ENCODE measurements around the gene TTLL12. TPM values are rescaled to one million over a fixed set of nuclear protein-coding genes. Genes with fewer than 3 reads are reported as not detected.

TTLL12 gene
- total RNA-seq, 1 donor from 2014 or later, result 21.4 TPM

DNA sequence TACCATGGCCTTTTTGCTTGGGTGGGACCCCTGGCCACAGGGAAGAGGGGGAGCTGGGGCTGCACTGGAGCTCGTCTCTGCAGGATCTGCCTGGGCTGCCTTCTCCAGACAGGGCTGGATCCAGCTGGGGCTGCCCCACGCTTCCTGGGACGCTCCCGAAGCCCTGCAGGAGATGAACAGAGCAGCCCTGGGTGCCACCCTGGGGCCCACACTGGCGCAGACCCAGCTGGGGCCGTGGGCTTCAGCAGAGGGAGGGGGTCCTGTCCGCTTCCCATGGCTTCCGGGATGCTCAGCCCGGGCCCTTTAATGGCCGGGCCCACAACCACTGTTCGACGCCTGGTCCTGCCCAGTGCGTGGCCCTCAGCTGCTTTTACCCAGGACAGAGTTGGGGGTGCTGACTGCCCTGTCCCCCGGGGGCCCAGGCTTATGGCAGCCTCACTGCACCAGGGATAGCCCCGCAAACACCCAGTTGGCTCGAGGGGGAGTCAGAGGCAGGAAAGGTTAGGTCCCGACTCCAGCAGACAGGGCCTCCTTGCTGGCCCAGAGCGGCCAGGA is 23.6 kb downstream of the TTLL12 start:
- Mint-ChIP-seq H3K27ac (ENCODE audit: unreplicated experiment) (no peak overlapping the region), H3K9me3 (ENCODE audit: unreplicated experiment) (no peaks in the 10 kb centered on the region), H3K4me3 (ENCODE audit: unreplicated experiment) (no peak overlapping the region), H3K36me3 (ENCODE audit: low read depth, unreplicated experiment) (peaks cover 2% of the 10 kb centered on the region), H3K27me3 (ENCODE audit: low read depth, unreplicated experiment) (no peaks in the 10 kb centered on the region), H3K4me1 (ENCODE audit: low read depth, unreplicated experiment) (peaks cover 2% of the 10 kb centered on the region)
- H2AFZ ChIP-seq (ENCODE audit: low read depth, low read length), result no peak overlapping the region
- DNase-seq (ENCODE audit: low read depth) (no peak), FAIRE-seq (no peak)
- peaks cover 4% of the 10 kb centered on the region for H3K36me3 ChIP-seq (ENCODE audit: insufficient read depth, low read length)
- no peaks in the 10 kb centered on the region for H3K27me3 ChIP-seq (ENCODE audit: insufficient read depth, low read length)
- no peak overlapping the region for H3K9ac ChIP-seq (ENCODE audit: low read length)
- H3K4me2 ChIP-seq (ENCODE audit: low read length), result no peak overlapping the region
- H3K4me1 ChIP-seq (ENCODE audit: insufficient read depth, low read length), result peaks cover 2% of the 10 kb centered on the region
- H3K27ac ChIP-seq (ENCODE audit: low read depth, low read length), result no peak overlapping the region
- peaks cover 50% of the 10 kb centered on the region for H4K20me1 ChIP-seq (ENCODE audit: insufficient read depth, low read length)
- H3K4me3 ChIP-seq (ENCODE audit: insufficient read depth, low read depth, low read length), result no peak overlapping the region
- H3K9me3 ChIP-seq (ENCODE audit: insufficient read depth, low read depth, low read length), result no peaks in the 10 kb centered on the region
- TF ChIP-seq EZH2 (IDR thresholded peaks at IDR 0.05; ENCODE audit: insufficient read depth, low read length) (no peak), CTCF (IDR thresholded peaks at IDR 0.05; ENCODE audit: insufficient read depth, low read depth, low read length) (no peak)
- peaks cover 15% of the 10 kb centered on the region for H3K79me2 ChIP-seq (ENCODE audit: insufficient read depth, low read length)

- H3K36me3 ChIP-seq (ENCODE audit: insufficient read depth, low read length), result peaks cover 4% of the 10 kb centered on the region
- H3K79me2 ChIP-seq (ENCODE audit: insufficient read depth, low read length), result peaks cover 23% of the 10 kb centered on the region
- H3K4me1 ChIP-seq (ENCODE audit: insufficient read depth, low read length), result no peaks in the 10 kb centered on the region
- no peak overlapping the region for H3K4me3 ChIP-seq (ENCODE audit: insufficient read depth, low read depth, low read length)
- H3K9ac ChIP-seq (ENCODE audit: low read length), result no peak overlapping the region
- no peaks in the 10 kb centered on the region for H3K27me3 ChIP-seq (ENCODE audit: insufficient read depth, low read length)
- H3K4me1 Mint-ChIP-seq (ENCODE audit: low read depth, unreplicated experiment), result no peaks in the 10 kb centered on the region
- peaks cover 57% of the 10 kb centered on the region for H4K20me1 ChIP-seq (ENCODE audit: insufficient read depth, low read length)
- DNase-seq (ENCODE audit: low read depth) (no peak), FAIRE-seq (no peak)
- no peak overlapping the region for H3K27ac ChIP-seq (ENCODE audit: low read depth, low read length)
- no peak overlapping the region for H2AFZ ChIP-seq (ENCODE audit: low read depth, low read length)
- no peak overlapping the region for H3K4me2 ChIP-seq (ENCODE audit: low read length)
- no peaks in the 10 kb centered on the region for H3K9me3 Mint-ChIP-seq (ENCODE audit: unreplicated experiment)
- no peak overlapping the region for H3K27ac Mint-ChIP-seq (ENCODE audit: unreplicated experiment)
- H3K36me3 Mint-ChIP-seq (ENCODE audit: low read depth, unreplicated experiment), result peaks cover 2% of the 10 kb centered on the region
- TF ChIP-seq EZH2 (IDR thresholded peaks at IDR 0.05; ENCODE audit: insufficient read depth, low read length), result no peak
- no peak for TF ChIP-seq CTCF (IDR thresholded peaks at IDR 0.05; ENCODE audit: insufficient read depth, low read depth, low read length)
- no peaks in the 10 kb centered on the region for H3K9me3 ChIP-seq (ENCODE audit: insufficient read depth, low read depth, low read length)
- no peak overlapping the region for H3K4me3 Mint-ChIP-seq (ENCODE audit: unreplicated experiment)
- H3K27me3 Mint-ChIP-seq (ENCODE audit: low read depth, unreplicated experiment), result no peaks in the 10 kb centered on the region
Measured at GRCh38 chr22:43162412-43163150, 24.4 kb downstream of the TTLL12 start.

All from astrocyte (in vitro differentiated cells and primary cell).